Measurements from ENCODE around the gene HHAT.

HHAT gene

DNA sequence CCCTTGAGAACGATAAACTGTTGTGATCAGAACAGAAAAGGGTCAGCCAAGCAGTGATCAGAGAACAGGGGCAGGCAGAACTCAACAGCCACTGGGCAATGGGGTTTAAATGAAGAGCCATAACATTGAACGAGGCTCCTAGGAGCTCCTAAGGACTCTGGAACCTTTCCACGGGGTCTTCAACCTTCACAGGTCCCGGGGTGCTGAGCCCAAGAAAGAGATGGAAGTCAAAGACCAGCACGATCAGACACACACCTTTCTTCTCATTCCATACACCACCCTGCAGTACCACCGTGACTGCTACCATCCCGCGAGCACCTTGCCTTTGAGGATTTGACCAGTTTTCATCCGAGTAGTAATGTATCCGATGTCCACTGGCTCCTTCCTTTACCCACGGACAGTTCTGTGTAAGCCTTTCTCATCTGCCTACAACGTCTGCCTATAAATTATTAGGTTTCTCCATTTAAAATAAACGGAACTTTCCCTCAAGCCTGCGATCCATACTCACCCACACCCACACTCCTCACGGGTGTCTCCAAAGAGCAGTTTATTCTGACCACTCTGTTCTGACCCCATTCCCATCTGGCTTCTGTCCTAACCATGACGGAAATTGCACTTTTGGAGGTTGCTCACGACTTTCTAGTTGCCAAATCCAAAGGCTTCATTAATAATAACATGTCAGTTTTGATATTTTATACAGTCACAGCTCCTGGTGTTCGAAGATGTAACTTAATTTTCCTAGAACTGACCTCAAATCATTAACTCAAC is 16.8 kb upstream of the HHAT start:
- H3K4me3 ChIP-seq (ENCODE audit: low read length), result peak overlapping the region; percentile 36; the same call in 1 of the 2 replicates
- no peak for DNase-seq (ENCODE audit: low read depth, low spot score)

DNA sequence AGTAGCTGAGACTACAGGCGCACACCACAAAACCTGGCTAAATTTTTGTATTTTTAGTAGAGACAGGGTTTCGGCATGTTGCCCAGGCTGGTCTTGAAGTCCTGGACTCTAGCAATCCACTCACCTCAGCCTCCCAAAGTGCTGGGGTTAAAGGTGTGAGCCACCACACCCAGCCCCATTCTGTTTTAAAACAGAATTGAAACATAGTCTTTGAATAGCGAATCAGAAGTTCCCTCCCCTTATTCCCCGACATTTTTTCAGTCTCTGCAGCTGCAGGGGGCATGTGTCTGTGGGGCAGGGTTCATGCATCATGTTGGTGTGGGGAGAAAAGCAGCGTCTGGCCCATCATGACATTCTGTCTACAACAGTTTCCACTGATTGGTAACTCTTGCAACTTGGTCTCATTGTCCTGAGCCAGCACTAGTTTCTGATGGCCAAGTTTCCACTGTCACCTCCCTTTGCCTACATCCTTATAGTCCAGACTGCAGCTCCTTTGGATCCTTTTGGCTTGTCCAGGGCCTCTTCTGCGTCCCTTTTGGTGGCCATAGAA is 15.6 kb upstream of the HHAT start:
- no peak overlapping the region for H3K4me3 ChIP-seq (ENCODE audit: low read length)
- DNase-seq (ENCODE audit: low read depth, low spot score), result no peak

GRCh38 chr1:210313921-210314320 is 14.8 kb upstream of the HHAT start:
- H3K4me3 ChIP-seq (ENCODE audit: low read length), result no peak overlapping the region
- DNase-seq (ENCODE audit: low read depth, low spot score), result no peak

GRCh38 chr1:210315529-210315928 is 13.2 kb upstream of the HHAT start:
- DNase-seq (ENCODE audit: low read depth, low spot score), result no peak
- H3K4me3 ChIP-seq (ENCODE audit: low read length), result no peak overlapping the region

- H3K4me3 ChIP-seq (ENCODE audit: low read length), result no peak overlapping the region
- no peak for DNase-seq (ENCODE audit: low read depth, low spot score)
Measured at GRCh38 chr1:210321131-210321530, 7.6 kb upstream of the HHAT start.

- DNase-seq (ENCODE audit: low read depth, low spot score), result no peak
- H3K4me3 ChIP-seq (ENCODE audit: low read length), result no peak overlapping the region
Measured at GRCh38 chr1:210321552-210321951, 7.2 kb upstream of the HHAT start.

- DNase-seq (ENCODE audit: low read depth, low spot score), result no peak
- no peak overlapping the region for H3K4me3 ChIP-seq (ENCODE audit: low read length)
Measured at GRCh38 chr1:210323957-210324356, 4.7 kb upstream of the HHAT start.

DNA sequence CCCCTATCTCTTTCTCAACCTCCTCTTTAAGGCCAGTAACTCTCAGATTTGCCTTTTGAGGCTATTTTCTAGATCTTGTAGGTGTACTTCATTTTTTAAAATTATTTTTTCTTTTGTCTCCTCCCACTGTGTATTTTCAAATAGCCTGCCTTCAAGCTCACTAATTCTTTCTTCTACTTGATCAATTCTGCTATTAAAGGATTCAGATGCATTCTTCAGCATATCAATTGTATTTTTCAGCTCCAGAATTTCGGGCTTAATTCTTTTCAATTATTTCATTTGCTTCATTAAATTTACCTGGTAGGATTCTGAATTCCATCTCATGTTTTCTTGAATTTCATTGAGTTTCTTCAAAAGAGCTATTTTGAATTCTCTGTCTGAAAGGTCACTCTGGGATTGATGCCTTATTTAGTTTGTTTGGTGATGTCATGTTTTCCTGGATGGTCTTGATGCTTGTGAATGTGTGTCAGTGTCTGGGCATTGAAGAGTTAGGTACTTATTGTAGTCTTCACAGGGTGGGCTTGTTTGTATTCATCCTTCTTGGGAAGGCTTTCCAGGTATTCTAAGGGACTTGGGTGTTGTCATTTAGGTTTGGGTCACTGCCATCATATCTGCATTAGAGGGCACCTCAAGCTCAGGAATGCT is 3.6 kb upstream of the HHAT start:
- H3K4me3 ChIP-seq (ENCODE audit: low read length), result no peak overlapping the region
- no peak for DNase-seq (ENCODE audit: low read depth, low spot score)

GRCh38 chr1:210328032-210328745 is 513 bp upstream of the HHAT start:
- peak overlapping the region; percentile 58 for H3K4me3 ChIP-seq (ENCODE audit: low read length)
- no peak for DNase-seq (ENCODE audit: low read depth, low spot score)

GRCh38 chr1:210330279-210330866 is 1.7 kb downstream of the HHAT start:
- no peak overlapping the region; the same call in 1 of the 2 replicates for H3K4me3 ChIP-seq (ENCODE audit: low read length)

DNA sequence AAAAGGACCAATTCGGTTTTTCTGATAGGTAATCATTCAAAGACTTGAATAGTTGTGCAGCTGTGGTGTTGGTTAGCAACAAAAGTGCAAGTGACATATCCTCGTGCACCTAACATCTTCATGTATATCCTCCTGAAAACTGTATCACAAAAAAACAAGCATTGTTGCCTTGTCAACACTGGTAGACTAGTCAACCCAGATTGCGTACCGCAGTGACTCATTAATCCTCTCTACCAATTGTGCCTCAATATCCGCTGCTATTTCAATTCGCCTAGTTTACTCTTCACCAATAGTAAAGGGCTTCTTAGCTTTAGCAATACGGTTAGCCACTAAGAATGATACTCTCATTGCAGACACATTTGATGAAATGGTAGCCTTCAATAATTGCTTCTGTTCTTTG is 3.5 kb downstream of the HHAT start:
- no peak for DNase-seq (ENCODE audit: low read depth, low spot score)
- no peak overlapping the region for H3K4me3 ChIP-seq (ENCODE audit: low read length)

More at GRCh38 chr1:210330279-210330866, 1.7 kb downstream of the HHAT start:
- DNase-seq (ENCODE audit: low read depth, low spot score), result peak; percentile 39

DNA sequence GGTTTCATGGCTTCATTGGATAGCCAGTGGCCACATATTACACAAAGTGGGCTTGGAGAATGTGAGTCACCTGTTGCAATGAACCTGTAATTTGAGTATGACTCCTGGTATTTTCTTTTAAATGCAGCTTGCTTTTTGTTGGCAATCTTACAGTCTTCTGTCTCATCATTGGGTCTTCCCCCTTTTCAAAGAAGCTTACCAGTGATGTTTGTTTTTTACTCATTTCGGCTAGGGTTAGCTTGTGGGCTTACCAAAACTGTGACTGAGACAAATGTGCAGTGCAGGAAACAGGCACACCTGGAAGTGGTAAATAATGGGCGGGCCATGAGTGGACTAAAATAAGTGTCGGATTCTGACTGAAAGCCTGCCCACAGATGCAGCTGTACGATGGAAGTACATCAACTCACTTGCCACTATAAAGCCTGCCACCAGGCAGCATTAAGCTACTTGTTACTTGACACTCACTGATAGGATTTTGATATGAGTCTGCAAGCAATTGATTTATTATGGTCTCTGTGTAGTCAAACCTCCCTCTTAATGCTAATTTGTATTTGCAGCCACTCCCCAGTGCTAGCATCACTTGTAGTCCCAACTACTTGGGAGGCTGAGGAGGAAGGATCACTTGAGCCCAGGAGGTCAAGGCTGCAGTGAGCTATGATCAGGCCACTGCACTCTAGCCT is 4.2 kb downstream of the HHAT start:
- DNase-seq (ENCODE audit: low read depth, low spot score), result peak; percentile 87
- no peak overlapping the region for H3K4me3 ChIP-seq (ENCODE audit: low read length)

- no peak for DNase-seq (ENCODE audit: low read depth, low spot score)
- H3K4me3 ChIP-seq (ENCODE audit: low read length), result no peak overlapping the region
Measured at GRCh38 chr1:210335001-210335400, 6.3 kb downstream of the HHAT start.

GRCh38 chr1:210336362-210336761 is 7.7 kb downstream of the HHAT start:
- H3K4me3 ChIP-seq (ENCODE audit: low read length), result no peak overlapping the region
- no peak for DNase-seq (ENCODE audit: low read depth, low spot score)

GRCh38 chr1:210339500-210339899 is 10.8 kb downstream of the HHAT start:
- no peak for DNase-seq (ENCODE audit: low read depth, low spot score)
- no peak overlapping the region for H3K4me3 ChIP-seq (ENCODE audit: low read length)

DNA sequence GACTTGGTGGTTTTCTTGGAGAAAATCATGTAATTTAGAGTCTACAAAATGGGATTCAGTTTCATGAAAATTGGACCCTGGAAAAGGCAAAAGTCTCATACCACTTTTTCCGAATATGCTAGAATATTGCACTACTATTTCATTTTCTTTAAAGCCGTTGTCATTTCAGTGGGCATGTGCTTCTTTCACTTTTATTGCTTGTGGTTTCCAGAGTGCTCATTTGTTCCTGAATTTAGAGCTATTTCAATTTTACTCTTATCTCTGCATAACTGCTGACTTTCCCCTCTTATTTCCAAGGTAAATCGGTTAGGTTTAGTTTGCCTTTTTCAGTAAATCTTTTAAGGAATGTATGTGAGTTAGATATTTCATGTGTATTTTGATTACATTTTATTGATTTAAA is 11.6 kb downstream of the HHAT start:
- DNase-seq (ENCODE audit: low read depth, low spot score), result no peak

DNA sequence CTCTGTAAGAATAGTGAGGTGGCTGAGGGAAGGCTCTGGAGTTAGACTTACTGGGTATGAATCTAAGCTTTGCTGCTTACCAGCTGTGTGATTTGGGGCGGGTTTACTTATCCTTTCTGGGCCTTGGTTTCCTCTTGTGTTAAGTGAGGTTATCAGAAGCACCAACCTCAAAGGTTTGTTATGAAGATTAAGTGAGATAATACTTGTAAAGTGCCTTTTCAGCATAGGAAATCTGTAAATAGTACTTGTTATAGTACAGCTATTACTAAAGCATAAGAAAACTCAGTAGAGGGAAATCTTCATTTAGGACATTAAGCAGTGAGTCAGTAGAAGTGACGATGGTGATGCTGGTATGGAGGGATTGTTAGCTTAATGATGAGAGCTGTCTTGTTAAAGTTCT is 12.1 kb downstream of the HHAT start:
- peak; percentile 48 for DNase-seq (ENCODE audit: low read depth, low spot score)

More for the DNA sequence above, 11.6 kb downstream of the HHAT start:
- H3K4me3 ChIP-seq (ENCODE audit: low read length), result no peak overlapping the region

GRCh38 chr1:210342986-210343780 is 14.5 kb downstream of the HHAT start:
- DNase-seq (ENCODE audit: low read depth, low spot score), result no peak
- H3K4me3 ChIP-seq (ENCODE audit: low read length), result no peak overlapping the region

More for the DNA sequence above, 12.1 kb downstream of the HHAT start:
- H3K4me3 ChIP-seq (ENCODE audit: low read length), result no peak overlapping the region
